Measurements from ENCODE around the gene LRRN1.

Gene LRRN1

DNA sequence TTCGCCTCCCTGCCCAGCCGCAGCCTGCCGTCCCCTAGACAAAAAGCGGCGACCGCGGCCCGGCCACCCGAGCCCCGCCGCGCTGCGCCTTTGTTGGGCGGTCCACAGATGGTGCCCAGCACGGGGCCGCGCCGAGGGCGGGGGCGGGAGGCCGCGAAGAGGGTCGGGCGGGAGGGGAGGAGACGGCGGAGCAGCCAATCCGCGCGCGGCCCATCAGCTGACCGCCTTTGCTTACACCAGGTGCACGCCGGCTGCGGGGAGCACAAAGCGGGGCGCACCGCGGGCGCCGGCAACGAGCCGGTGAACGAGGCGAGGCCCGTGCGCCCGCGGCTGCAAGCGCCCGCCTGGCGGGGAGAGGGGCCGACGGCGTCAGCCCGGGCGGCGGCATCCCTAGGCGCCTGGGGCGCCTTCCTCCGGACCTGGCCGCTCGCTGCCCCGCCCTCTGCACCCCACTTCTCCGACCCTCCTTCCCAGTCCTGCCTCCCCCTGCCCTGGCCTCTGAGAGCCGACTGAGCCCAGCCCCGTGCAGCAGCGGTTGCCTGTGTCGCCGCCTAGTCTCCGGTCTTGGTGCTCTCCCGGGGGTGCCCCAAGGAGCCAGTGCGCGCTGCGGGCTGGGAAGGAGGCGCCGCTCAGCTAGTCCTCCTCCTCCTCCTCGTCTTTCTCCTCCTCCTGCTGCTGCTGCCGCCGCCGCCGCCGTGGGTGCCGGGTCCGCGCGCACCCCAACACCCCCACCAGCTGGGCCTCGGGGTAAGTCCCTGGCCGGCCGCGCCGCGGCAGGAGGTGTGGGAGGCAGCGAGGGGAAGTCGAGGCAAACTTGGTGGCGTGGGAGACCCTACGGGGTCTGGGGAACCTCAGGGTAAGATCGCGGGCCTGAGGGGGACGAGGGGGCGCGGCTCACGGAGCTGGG is at the start of gene LRRN1:
TSS of gene LRRN1 (plus strand) at position 259 of the 907 bp plus-strand sequence. CDS start 45,211 bp downstream, outside the sequence.
- peak; percentile 32 for DNase-seq

DNA sequence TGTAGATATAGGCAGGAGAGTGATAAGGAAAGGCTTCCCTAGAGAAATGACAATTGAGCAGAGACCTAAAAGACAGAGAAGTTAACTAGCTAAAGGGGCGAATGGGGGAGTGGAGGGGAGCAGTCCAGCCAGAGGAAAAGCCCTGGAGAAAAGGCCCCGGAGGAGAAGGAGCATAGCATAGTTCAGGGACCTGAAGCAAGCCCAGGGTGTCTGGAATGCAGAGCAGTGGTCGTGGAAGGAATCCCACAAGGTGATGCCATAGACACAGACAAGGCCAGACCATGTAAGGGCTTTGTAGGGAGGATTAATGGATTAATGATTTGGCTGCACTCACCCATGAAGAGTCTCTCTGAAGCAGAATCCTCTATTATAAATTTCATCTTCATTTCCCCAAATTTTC is 45.8 kb upstream of the LRRN1 start:
- no peak for DNase-seq

DNA sequence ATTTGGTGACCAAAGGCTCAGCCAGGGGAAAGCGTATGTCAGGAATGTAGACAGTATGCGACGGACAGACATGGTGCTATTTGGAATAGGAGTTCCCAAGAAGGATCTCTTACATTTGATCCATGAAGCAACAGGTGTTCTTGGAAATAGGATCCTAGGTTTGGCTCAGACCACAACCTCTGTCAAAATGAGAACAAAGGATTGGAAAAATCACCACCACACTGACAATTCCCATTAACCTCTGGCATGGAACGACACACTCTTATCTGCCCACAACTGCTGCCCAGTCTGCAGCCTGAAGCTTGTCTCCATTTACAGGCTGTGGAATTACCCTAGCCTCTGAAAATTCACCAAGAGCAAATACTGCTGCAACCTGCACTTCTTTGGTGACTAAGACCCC is 33.6 kb upstream of the LRRN1 start:
- DNase-seq = no peak

DNA sequence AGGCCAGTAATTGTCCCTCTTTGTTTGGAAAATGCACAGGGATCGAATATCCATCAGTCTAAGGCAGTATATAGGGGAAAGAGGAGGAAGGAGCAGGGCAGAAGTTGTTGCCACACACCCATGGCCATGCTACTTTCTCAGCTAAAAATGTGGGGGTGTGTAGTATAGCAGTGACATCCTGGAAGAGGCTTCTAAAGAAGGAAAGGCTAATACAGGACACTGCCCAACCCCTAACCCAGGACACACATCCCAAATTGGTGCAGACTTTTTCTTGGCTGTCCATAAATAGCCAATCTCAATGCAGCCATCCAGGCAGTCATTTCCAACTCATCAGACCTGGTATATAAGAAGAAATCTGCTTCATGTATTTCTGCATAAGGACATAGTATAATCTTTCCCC is 33.1 kb upstream of the LRRN1 start:
- DNase-seq = no peak

DNA sequence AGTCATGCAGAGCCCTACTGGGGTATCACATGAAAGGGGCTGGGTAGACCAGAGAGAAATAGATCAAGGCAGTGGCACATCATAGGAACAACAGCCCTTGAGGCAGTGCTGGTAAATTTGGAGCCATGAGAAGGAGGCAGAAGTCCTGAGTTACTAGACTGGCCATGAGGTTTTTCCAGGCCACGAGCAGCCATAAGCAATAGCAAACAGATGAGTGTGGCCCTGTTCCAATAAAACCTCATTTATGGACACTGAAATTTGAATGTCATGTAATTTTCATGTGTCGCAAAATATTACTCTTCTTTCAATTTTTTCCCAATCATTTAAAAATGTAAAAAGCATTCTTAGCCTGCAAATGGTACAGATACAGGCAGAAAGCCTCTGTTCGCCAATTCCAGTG is 28.1 kb upstream of the LRRN1 start:
- DNase-seq = no peak

DNA sequence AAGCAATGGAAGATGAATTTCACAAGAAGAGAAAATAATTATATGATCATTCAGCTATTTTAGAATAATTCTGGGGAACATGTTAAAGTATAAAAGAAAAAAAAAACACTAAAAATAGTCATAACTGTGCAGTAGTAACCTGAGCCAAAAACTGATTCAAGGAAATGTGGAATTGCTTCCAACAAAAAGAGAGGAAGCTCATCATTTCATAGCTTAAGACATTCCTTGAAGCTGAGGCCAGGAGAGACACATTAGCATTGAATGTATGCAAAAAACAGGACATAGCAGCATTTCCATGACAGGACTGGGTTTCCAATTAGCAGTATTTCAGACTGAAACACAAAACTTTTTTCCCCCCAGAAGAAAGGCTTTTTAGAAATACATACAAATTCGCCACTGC is 27.7 kb upstream of the LRRN1 start:
- DNase-seq = no peak

DNA sequence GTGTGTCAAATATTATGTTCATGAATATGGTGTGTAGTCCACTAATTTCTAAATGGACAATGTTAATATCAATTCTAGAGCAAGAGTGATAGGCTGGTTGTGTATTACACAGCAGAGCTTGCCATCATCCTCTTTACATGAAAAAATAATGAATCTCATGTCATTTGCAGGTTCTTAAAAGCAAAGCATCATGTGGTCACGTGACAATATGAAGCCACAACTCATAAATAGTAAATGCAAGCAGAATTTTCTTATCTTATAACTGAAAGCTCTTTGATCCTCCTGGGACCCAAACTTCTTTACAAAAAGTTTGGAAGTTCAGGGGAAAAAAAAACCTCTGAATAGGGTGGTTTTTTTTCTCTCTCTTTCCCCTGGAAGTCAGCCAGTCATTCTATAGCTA is 26.9 kb upstream of the LRRN1 start:
- DNase-seq = no peak

DNA sequence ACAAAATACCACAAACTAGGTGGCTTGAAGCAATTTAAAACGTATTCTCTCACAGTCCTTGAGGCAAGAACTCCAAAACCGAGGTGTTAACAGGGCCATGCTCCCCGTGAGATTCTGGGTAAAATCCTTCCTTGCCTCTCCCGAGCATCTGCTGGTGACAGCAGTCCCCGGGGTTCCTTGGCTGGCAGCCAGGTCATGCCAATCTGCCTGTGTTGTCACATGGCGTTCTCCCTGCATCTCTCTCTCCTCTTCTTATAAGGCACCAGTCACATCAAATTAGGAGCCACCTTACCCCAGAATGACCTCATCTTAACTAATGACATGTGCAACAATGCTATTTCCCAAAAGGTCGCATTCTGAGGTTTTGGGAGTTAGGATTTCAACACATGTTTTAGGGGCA is 26.3 kb upstream of the LRRN1 start:
- DNase-seq = peak; percentile 75

DNA sequence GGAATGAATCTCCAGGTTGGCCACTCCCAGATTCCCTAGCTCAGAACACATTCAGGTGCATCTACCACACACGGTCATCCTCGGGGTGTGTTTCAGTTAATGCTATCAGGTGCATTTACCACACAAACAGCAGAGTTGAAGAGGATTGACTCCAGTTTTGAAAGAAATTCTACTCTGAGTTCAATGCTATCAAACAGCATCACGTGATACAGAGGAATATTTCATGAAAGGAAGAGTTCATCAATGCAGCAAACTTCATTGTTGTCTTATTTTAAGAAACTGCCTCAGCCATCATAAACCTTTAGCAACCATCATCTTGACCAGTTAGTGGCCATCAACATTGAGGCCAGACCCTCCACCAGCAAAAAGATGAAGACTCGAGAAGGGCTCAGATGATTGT is 22.6 kb upstream of the LRRN1 start:
- no peak for DNase-seq

DNA sequence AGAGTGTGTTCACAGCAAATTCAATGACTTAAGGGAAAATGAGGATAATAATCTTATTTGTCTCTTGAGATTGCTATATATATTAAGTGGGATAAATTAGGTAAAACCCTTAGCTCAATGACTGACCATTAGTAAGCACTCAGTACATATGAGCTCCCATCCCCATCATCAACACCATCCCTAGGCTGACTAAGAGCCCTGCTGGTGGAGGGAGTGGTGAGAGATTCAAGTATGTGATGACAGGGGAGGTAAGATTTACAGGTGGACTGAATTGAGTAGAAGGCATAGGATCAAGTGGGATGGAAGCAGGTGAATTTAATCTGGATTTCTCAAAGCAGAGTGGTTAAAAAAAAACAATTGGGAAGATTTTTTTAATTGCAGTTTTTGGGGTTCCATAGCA is 21.0 kb upstream of the LRRN1 start:
- DNase-seq = no peak

DNA sequence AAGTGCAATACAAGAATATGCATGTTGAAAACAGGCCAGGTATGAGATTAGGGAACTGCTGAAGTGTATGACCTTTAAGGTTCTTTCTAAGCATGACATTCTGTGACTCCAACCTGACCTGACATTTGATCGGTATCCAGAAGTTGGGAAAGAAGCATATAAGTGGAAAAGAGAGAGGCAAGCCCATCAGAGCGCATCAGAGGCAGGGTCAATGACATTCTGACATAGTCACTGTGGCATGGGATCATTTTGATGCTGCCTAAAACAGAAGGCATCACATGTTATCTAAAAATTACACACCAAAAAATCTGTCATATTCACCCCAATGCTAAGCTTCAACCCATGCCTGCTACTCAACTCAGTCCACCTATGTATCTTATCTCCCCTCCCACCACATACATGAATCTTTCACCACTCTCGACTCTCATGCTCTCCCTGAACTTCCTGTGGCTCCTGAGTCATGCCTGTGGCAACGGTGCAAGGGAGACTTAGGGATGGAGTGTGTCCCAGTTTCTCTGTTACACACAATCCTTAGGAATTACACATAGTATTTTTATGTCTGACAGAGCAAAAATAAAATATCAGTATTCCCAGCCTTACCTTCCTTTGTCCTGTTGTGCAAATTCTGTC is 20.5 kb upstream of the LRRN1 start:
- DNase-seq = no peak

DNA sequence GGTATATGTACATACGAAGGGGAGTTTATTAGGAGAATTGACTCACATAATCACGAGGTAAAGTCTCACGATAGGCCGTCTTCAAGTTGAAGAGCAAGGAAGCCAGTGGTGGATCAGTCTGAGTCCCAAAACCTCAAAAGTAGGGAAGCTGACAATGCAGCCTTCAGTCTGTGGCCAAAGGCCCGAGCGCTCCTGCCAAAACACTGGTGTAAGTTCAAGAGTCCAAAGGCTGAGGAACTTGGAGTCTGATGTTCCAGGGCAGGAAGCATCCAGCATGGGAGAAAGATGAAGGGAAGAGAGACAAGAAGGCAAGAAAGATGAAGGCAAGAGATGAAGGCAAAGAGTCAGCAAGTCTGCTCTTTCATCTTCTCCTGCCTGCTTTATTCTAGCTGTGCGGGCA is 16.8 kb upstream of the LRRN1 start:
- no peak for DNase-seq

DNA sequence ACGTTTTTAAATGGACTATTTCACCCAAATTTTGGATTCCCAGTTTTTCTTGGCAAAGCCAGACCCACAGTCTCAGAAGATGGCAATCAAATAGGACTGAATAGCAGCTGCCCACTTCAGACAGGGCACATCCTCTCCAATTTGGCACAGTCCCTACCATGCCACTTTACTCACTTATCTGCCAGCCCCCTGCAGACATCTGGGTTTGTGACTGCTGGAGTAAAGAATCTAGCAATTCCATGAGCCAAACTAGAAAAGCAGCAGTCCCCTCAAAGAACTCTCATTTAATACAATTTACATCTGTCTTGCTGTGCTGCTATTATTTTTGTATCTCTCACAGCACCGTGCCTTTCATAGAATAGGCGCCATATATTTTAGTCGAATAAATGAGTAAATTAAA is 16.0 kb upstream of the LRRN1 start:
- no peak for DNase-seq

DNA sequence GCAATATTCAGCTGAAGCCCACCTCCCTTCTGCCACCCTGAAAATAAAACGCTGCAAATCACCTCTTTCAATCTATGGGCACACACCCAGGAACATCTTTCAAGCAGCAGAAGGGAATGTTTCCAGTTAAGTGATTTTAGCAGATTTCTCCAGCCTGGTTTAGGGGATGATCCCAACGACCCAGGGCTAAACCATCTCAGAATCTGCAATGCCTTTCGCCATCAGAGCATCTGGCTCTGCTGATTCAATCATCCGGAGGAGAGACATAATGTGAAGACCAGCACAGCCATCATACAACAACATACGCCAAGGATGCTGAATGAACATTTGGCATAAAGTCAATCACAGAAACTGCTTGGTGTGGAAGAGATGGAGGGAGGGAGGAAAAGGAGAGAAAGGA is 15.5 kb upstream of the LRRN1 start:
- DNase-seq = no peak

DNA sequence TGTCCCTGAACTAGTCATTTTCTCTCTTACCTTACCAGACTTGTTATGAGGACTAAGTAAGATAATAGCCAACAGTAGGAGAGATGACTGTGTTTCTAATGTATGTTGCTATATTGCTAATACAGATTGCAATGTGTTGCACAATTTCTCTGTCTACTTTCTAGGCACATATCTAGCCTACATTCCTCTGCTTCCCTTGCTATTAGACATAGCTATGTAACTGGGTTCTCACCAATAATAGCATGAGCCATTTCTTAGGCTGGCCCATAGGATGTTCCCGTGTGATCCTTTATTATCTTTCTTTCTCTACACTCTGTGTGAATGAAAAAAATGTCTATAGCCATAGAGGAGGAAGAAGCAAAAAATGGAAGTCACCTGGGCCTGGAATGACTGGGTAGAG is 6.8 kb upstream of the LRRN1 start:
- no peak for DNase-seq

DNA sequence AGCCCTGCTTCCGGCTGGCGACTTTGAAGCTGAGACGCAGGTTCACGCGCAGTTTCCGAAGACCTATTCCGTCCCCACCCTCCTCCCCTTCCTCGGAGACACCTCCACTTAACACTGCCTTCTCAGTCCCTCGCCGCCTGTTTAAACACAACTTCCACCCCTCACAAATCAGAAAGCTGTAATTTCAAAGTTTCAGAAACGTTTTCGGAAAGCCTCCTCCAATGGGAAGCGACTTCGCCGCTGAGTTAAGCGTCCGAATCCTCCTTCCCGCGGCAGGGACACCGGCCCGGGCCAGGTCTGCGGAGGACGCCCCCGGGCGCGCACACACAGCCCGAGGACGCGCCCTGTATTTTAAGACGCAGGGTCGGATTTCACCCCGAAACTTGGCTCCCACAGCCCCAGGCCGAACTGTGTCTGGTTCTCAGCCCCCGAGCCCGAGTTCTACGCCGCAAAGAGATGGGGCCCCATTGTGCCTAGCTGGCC is 559 bp upstream of the LRRN1 start:
- DNase-seq = peak; percentile 28

DNA sequence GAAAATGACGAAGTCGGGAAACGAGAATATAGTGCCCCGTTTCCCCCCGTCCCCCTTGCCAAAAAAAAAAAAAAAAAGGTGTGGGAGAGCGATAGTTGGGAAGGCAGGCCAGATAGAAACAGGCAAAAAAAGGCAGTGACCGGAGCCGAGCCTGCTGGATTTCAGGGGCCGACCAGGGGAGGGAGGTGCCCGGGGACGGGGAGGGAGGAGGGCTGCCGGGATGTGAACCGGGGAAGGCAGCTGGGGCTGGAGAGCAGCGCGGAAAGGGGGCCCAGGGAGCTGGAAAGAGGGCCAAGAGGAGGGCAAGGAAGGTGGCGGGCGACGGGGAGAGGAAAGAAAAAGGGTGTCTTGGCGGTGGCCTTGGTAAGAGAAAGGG is 837 bp downstream of the LRRN1 start:
- no peak for DNase-seq

DNA sequence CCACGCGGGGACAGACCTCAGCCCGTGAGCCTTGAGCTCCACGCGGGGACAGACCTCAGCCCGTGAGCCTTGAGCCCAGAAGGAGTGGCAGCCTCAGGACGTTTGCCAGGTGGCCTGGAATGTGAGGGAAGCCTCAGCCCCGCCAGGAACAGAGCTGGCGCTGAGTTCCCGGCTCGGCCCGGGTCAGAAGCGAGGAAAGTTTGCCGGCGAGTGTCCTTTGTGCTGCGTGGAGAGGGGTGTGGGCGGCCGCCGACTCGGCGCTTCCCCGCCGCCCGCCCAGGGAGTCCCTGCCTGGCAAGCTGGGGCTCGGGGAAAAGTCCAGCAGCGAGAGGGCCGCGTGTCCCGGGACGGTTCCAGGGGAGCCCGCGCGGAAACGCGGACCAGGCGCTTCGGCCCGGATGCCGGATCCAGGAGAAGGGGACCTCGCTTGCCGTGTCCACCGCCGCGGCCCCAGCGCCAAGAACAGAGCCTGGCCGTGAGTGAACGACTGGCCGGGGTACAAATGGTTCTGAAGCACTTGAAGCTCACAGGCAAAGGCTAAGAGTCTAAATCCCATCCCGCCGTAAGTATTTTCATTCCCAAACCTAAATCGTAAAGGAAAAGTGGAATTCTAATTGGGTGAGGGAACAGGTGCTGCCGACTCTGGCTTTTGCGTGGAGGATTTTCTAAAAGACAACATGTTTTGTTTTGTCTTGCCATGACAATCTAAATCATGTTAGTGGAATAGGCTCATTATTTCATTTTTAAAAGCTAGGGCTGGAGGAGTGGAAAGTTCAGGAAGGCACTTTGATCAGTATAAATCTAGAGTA is 1.7 kb downstream of the LRRN1 start:
- no peak for DNase-seq

DNA sequence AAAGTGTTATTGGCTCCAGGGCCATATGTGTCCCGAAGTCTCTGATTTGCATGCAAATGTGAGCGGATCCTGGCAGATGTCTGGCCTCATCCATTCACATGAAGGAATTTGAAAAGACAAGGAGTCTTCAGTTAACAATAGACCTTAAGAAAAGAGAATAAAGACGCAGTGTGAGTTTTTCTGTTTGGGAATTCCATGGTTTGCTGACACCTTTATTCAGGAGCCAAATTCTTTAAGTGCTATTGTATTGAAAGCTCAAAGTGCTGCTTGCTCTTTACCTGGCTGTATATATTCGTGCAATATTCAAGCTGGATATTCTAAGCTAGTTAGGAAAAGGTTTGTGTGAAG is 2.2 kb downstream of the LRRN1 start:
- no peak for DNase-seq

DNA sequence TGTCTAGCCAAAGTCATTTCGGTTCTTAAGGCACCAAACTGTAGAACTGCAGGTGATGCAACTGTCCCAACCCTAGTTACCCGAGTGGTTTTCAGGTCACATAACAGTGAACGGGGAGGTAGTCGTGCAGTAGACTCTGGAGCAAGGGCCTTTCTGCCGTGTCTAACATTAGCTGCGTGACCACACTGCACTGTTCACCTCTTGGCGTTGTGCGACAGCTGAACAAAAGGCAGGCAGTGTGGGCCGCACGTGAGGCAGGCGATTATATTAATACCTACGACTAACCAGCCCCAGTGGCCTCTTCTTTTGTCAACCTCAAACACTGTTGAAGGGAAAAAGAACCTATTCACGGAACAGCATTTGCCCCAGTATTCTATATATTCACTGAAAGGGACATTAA is 2.8 kb downstream of the LRRN1 start:
- DNase-seq = no peak

DNA sequence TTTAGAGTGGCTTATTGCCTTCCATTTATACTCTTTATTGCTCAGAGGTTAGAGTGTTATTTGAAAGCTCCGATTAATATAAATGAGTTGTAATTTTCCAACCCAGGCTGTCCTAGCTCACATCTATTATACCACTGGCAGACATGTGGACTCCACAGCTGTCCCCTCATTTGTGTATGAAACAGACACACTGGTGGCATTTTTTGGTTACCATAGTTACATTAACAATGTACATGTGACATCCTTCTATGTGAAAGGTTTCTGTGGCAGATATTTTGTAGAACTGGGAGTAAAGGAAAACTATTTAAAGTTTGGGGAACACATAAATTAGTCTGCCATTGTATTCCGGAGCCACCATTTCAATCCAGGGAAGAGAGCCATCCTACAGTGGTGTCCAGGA is 5.3 kb downstream of the LRRN1 start:
- no peak for DNase-seq

DNA sequence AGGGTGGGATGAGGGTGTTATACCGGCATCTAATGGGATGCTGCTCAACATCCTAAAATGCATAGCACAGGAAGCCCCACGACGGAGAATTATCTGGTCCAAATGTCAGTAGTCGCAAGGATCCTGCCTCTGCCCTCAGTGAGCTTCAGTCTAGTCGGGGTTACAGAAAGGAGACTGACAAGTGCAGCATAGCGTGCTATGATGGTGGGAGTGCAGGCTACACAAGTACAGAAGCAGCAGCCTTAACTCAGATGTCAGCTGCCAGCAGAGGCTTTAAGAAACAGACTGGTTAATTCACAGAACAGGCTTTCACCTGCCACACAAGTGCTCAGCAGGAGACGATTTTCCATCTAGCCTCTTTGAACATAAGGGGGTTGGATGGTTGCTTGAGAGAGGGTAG is 6.9 kb downstream of the LRRN1 start:
- DNase-seq = no peak

DNA sequence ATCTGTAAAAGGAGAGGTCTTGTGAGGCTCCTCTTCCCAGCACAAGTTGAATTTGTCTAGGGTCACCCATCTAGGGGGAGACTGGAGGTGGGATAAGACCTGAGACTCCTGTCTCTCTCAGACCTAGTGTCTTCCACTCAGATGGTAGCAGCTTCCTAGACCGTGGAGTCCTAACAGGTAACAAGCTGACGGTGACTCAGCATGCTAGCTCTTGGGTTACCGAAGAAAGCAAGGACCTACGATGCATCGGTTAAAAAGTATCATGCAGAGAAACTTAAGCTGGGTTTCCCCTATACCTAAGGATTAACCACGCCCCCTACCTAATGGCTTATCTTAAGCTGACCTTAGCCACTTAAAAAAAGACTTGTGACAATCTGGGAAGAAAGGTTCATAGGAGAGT is 7.6 kb downstream of the LRRN1 start:
- no peak for DNase-seq

DNA sequence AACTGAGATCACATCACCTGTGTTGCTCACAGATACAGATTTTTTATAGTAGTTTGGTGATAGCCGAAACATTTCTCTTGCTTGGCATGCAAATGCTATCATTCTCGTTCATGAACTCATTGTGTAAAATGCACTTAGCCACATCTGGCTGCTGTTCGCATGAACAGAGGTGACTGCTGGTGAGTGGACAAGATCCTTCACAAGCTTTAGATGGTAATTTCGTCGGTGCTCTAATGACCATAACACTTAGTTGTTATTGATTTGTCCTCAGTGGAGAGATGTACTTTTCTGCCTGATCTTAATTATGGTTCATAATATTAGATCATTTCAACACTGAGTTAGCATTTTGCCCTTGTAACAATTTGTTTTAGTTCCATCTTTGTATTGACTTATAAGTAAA is 13.8 kb downstream of the LRRN1 start:
- DNase-seq = no peak
